HL-60/S4 (cell line): ENCODE results near the gene RPTOR.
"Not testable (repeated sequence)": the region's sequence is repeated elsewhere in the genome, so short reads cannot be mapped to it uniquely, and the experiment has no call there.

ENCODE experiments used
- in situ Hi-C: fragments of 300-500 bp; cut with MboI; formaldehyde crosslinking; loops from 2 replicates; pipeline ENCODE4 v1.14.3; 2022; ENCODE audit warnings: low sequenced_read_pairs

Gene RPTOR

GRCh38 chr17:80512233-80512632 is 32.4 kb upstream of the RPTOR start:
- in situ Hi-C loops = no loop called here

GRCh38 chr17:80513201-80513600 is 31.4 kb upstream of the RPTOR start:
- in situ Hi-C loops = no loop called here

GRCh38 chr17:80513892-80514291 is 30.7 kb upstream of the RPTOR start:
- in situ Hi-C loops = no loop called here

- in situ Hi-C loops = no loop called here
Observed at GRCh38 chr17:80516171-80516932, 28.3 kb upstream of the RPTOR start.

GRCh38 chr17:80517641-80518040 is 27.0 kb upstream of the RPTOR start:
- in situ Hi-C loops = no loop called here

DNA sequence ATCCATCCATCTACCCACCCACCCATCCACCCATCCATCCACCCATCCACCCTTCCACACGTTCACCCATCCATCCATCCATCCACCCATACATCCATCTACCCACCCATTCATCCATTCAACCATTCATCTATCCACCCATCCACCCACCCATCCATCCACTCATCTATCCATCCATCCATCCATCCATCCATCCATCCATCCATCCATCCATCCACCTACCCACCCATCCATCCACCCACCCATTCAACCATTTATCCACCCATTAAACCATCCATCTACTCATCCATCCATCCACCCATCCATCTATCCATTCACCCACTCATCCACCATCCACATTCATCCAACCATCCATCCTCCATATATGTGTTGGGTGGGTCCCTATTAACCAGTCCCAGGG is 26.2 kb upstream of the RPTOR start:
- in situ Hi-C loops = no loop called here

- in situ Hi-C loops = no loop called here
Observed at GRCh38 chr17:80519091-80519781, 25.4 kb upstream of the RPTOR start.

DNA sequence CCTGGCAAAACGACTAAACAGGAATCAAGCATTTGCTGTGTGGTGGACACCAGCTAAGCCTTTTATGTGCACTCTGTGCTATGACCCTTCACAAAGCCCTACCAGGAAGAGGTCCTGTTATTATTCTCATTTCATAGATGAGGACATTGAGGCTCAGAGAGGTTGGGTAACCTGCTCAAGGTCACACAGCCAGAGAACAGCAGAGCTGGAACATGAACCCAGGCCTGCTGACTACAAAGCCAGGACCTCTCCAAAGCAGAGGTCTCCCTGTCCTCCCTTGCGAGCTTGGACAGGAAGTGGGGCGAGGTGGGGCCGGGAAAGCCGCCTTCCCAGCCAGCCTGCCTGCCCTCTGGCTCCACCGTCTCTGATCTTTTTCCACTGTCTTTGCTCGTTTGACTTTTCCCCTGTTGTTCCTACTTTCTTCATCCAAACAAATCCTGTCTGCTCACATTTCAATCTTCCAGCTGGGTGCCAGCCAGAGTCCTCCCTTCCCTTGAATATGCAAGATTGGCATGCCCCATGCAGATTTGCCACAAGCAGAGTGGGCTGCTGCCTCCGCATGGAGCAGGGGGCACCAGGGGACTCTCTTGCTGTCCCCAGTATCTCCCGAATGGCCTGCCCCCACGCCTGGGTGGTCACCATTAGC is 23.7 kb upstream of the RPTOR start:
- in situ Hi-C loops = no loop called here

DNA sequence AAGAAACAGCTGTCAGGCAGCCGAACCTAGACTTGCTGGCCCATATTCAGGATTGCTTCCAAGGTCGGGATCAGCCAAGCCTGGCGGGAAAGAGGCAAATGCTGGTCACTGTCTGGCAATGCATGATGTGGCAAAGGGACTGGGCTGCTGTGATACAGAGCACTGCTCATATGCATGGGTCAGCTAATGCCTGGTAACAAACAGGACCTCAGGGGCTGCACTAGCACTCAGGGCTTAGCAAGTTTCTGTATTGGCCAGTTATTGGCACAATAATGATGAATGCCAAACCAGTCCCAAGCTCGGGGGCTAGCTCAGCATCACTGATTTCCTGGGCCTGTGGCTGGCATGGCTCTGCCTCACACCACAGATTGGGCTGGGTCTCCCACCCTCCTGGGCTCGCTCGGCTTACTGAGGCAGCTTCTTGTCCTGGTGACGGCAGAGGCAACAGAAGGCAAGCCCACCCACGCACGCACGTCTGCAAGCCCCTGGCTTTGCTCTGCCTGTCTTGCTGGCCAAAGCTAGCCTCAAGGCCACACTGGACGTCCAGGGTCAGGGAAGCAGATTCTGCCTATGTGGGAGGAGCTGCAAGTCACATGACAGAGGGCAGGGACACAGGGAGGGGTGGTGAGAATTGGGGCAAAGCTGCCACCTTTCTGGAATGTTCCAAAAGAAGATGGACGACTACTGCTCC is 21.4 kb upstream of the RPTOR start:
- in situ Hi-C loops = no loop called here

GRCh38 chr17:80523956-80524712 is 20.5 kb upstream of the RPTOR start:
- in situ Hi-C loops = no loop called here

DNA sequence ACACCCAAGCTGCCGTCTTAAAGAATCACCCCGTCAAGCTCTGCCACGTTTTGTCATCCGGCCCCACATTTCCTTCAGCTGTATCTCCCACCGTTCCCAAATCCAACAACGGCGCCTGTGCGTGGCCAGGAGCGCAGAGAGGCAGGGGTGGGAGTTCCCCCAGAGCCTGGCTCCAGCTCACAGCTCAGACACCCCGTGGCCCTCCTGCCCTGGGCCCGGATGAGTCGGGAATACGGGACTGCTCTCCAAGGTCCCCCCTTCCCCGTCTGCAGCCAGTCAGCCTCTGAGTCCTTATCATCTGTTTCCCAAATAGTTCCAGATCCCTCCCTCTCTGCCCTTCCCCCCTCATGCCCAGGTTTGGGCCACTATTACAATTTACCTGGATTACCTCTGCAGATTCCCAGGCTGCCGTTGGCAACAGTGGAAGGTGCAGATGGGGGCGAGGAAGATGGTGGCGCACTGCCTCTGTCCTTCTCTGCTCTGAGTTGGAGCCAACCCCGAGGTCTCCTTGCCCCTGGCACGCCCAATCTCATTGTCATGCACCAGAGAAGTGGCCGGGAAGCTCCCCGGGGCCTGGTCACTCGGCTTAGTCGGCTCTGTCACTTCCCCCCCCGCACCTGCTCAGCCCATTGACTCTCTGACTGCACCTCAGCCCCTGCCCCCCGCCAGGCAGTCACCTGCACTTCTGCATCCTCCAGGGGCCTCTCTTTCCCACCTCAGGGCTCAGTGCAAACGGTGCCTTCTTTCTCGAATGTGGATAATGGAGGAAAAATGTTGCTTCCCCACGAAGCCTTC is 18.3 kb upstream of the RPTOR start:
- in situ Hi-C loops = no loop called here

DNA sequence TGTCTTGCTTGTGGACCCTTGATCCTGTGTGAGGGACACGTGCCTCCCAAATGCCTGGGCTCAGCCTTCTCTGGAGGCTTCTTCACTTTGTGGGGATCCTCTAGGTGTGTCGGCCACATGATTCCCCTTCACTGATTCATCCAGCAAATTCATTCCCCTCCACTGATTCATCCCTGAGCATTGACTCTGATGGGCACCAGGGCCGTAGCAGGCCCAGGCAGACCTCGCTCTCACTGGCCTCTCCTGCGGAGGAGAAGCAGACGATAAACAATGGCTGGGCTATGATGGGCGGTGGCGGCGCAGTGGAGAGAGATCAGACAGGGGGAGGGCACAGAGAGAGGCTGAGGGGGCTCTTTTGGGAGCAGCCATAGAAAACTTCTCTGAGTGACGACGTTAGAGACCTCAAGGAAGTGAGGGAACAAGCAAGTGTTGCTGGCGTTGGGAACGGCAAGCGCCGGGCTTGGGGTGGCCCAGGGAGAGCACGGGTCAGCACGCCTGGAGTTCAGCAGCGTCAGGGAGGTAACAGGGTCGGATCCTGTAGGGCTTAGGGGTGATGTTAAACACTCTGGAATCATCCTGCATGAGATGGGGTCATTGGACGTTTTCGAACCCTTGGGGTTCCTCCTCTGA is 17.5 kb upstream of the RPTOR start:
- in situ Hi-C loops = no loop called here

DNA sequence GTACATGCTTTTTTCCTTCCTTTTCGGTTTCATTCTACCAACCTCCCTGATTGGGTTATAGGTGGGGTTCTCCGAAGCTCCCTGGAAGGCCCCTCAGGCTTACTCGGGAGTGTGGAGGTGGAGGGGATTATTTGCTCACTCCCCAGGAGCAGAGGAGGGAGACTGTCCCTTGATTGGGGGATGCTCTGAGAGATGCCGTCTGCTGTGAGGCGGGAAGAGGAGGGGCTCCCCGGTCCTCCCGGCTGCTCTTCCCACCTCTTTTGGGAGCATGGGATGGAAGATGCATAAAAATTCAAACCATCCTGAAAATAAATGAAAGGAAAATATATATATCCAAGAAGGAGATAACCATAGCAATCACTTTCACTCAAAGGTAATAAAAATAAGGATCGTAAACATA is 16.1 kb upstream of the RPTOR start:
- in situ Hi-C loops = no loop called here

DNA sequence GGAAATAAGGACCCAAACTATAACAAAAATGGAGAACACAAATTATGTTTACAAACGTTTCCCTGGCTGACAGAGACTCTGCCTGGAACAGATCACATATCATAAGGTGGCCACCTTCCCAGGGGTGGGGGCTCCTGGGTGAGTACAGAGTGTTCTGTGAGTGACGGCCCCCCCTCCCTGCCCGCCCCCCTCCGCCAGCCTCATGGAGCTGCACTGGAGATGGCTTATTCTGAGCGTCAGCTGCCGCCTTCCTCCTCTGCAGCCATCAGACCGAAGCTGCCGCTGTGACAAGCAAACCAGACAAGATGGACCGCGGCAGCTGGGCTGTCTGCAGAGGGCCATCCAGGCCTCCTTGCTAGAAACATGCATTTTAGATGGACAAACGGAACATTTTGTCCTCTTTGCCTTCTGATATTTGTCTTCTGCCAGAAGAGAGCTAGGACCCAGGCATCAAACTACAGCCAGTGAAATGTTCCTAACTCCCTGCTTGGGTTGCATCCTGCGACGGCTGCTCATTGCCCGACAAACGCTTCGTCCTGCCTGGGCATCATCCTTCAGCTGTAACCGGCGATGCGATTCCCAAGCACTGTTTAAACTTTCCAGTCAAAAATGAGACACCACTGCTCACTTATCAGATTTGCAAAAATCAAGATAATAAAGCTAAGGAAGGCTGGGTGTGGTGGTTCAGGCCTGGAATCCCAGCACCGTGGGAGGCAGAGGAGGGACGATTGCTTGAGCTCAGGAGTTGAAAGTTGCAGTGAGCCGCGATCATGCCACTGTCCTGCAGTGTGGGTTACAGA is 15.3 kb upstream of the RPTOR start:
- in situ Hi-C loops = no loop called here

- in situ Hi-C loops = no loop called here
Observed at GRCh38 chr17:80529904-80530292, 14.7 kb upstream of the RPTOR start.

DNA sequence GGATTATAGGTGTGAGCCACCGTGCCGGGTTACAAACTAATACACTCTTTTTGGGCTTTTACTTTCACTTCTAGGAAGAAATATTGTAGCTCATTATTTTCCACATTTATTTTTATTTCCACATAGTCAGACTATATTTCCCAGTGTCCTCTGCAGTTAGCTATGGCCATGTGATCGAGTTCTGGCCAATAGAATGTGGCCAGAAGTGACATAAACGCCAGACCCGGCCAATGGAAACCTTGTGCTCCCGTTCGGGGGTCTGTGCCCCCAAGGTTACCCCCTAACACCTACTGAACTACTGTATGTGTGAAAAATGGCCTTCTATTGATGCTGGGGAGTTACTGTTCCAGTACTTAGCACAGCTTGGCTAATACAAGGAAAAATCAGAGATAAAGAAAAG is 13.2 kb upstream of the RPTOR start:
- in situ Hi-C loops = no loop called here

DNA sequence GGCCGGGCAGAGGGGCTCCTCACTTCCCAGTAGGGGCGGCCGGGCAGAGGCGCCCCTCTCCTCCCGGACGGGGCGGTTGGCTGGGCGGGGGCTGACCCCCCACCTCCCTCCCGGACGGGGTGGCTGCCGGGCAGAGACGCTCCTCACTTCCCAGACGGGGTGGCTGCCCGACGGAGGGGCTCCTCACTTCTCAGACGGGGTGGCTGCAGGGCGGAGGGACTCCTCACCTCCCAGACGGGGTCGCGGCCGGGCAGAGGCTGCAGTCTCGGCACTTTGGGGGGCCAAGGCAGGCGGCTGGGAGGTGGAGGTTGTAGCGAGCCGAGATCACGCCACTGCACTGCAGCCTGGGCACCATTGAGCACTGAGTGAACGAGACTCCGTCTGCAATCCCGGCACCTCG is 7.3 kb upstream of the RPTOR start:
- in situ Hi-C loops = not testable (repeated sequence)

DNA sequence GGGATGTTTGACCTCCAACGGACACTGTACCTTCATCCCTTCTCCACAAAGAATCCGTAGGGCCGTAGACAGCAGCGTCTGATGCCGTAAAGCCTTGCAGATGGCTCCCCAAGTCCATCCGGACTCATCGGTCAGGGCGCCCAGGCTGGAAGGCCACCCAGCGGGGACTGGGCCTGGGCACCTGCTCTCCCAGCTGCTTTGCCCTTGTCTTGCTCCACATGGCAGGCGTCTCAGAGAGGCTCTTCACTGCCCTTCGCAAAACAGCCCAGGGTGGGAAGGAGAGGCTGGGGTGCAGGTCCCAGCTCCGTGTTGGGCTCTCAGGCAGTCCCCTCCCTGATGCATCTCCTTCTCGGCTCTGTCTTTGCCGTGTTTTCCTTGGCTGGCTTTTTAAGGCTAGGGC is 6.2 kb upstream of the RPTOR start:
- in situ Hi-C loops = no loop called here
